ENCODE data around the gene ESR1.
"Not testable (repeated sequence)": the region's sequence is repeated elsewhere in the genome, so short reads cannot be mapped to it uniquely, and the experiment has no call there.

Gene ESR1

DNA sequence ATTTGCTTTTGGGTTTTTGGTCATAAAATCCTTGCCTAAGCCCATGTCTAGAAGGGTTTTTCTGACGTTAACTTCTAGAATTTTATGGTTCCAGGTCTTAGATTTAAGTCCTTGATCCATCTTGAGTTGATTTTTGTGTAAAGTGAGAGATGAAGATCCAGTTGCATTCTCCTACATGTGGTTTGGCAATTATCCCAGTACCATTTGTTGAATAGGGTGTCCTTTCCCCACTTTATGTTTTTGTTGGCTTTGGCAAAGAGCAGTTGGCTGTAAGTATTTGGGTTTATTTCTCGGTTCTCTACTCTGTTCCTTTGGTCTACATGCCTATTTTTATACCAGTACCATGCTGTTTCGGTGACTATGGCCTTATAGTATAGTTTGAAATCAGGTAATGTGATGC lies 86.9 kb downstream of the ESR1 start:
- DNase-seq (ENCODE audit: low read depth in 2 of 2) = not testable (repeated sequence)

DNA sequence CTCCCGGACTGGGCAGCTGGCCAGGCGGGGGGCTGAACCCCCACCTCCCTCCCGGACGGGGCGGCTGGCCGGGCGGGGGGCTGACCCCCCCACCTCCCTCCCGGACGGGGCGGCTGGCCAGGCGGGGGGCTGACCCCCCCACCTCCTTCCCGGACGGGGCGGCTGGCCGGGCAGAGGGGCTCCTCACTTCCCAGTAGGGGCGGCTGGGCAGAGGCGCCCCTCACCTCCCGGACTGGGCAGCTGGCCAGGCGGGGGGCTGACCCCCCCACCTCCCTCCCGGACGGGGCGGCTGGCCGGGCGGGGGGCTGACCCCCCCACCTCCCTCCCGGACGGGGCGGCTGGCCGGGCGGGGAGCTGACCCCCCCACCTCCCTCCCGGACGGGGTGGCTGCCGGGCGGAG lies 91.7 kb downstream of the ESR1 start:
- not testable (repeated sequence) for DNase-seq (ENCODE audit: low read depth in 2 of 2)

DNA sequence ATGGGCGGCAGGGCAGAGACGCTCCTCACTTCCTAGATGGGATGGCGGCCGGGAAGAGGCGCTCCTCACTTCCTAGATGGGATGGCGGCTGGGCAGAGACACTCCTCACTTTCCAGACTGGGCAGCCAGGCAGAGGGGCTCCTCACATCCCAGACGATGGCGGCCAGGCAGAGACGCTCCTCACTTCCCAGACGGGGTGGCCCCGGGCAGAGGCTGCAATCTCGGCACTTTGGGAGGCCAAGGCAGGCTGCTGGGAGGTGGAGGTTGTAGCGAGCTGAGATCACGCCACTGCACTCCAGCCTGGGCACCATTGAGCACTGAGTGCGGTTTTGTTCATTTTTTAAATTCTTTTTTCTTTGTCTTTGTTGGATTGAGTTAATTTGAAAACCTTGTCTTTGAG lies 92.3 kb downstream of the ESR1 start:
- not testable (repeated sequence) for DNase-seq (ENCODE audit: low read depth in 2 of 2)

DNA sequence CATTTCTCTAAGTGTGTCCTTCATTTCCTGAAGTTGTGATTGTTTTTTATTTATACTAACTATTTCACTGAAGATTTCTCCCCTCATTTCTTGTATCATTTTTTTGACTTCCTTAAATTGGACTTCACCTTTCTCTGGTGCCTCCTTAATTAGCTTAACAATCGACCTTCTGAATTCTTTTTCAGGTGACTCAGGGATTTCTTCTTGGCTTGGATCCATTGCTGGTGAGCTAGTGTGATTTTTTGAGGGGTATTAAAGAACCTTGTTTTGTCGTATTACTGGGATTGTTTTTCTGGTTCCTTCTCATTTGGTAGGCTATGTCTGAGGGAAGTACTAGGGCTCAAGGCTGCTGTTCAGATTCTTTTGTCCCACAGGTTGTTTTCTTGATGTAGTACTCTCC lies 92.8 kb downstream of the ESR1 start:
- no peak for DNase-seq (ENCODE audit: low read depth in 2 of 2)

DNA sequence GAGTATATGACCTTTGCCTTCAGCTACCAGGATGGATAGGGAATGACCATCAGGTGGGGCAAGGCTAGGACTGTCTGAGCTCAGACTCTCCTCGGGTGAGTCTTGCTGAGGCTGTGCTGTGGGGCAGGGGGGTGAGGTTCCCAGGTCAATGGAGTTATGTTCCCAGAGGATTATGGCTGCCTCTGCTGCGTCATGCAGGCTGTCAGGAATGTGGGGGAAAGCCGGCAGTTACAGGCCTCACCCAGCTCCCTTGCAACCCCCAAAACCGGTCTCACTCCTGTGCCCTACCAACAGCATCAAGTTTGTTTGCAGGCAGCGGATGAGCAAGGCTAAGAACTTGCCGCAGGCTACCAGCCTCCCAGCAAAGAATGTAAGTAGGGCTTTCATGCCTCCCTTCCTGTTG lies 93.5 kb downstream of the ESR1 start:
- DNase-seq (ENCODE audit: low read depth in 2 of 2) = no peak

DNA sequence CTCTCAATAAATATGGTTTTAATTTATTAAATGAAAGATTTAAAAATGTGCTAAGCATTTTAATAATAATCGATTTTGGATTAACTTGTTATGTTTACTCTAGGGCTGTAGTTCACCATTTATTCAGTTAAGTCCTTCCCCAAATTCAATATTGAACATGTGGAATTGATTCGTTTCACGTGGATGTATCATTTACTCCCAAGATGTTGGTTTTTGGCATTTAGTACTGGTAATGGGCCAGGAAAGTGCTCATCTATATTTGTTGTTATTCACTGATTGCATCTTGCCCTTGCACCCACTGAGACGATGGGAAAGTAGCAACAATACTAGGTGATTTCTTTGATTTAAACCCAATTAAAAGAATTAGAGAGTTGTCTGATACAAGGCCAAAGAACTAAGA lies 97.1 kb downstream of the ESR1 start:
- DNase-seq (ENCODE audit: low read depth in 2 of 2) = no peak

DNA sequence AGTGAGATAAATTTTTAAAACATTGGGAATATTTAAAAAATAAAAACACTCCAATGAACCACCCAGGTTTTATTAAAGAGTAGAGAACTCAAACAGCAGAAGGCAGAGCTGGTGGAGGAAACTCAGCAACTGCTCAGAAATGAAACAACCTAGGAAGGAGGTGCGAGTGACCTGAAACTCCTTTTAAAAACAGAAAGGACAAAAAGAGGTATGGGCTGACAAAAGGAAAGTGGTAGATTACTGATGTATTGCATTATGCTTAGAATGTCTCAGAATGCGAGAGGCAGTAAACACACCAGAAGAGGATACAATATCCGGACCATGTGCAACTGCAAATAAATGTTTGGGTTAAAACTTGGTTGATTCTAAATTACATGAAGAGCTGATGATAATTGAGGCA lies 97.6 kb downstream of the ESR1 start:
- DNase-seq (ENCODE audit: low read depth in 2 of 2) = no peak

DNA sequence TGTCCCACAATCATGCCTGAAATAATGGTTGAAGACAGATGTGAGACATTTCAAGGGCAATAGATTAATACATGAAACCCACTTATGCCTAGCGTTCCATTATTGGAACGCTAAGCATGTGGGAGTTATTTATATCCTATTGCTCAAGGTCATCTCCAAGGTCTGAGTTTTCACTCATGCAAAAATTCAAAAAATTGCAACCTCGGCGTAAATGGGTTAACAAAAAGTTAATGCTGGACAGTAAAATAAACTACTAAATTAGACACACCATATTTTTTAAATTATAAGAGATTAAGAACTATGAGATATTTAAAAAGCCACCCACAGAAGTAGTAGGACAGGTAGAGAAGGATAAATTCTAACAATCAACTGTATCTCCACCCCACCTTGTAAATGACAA lies 98.4 kb downstream of the ESR1 start:
- DNase-seq (ENCODE audit: low read depth in 2 of 2) = no peak

DNA sequence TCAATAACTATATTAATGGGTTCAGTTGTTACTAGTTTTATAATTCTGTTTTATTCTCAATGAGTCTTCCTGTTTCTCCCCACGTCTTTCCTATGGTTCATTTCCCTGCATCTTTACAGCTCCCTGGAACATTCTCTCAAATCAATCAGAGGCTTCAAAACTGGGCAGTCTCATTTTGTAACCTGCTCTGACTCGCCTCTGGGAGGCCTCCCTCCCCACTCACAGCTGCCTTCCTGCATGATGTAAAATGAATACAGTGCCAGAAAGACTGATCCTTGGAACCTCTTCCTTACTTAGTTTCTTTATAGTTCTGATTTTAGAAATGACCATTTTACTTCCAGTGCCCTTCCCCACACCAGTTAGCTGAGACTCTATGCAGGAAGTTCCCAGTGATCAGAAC lies 103.9 kb downstream of the ESR1 start:
- DNase-seq (ENCODE audit: low read depth in 2 of 2) = no peak

DNA sequence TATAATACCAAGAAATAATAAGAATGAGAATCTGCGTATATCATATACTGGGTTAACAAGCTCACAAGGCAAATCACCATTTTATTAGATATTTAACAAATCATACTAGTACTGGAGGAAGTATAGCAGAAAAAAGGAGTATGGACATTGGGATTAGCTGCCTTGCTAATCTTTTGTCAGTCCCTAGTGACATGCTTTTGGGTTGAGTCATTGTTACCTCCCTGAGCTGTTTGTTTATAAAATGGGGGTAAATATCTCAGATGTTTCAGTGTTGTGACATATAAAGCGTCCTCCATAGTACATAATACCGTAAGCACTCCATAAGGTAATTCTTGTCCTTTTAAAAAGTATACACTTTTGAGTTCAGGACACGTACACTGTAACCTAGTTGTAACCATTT lies 107.0 kb downstream of the ESR1 start:
- no peak for DNase-seq (ENCODE audit: low read depth in 2 of 2)

DNA sequence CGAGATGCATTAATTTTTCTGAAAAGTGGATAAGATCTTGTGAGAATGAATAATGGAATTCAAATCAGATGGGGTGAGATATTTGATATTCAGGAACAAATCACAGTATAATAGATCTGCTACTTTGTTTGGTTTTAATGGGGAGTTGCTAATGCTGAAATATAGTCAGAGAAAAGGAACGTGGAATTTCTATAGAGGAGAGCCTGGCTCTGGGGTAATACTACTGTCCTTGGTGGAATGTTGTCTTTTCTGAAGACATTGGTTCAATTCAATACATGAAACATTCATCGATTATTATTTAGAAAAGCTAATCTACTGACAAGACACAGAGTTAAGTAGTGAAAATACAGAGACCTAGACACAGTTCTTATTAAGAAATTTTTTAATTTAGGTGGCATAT lies 108.6 kb downstream of the ESR1 start:
- DNase-seq (ENCODE audit: low read depth in 2 of 2) = no peak

DNA sequence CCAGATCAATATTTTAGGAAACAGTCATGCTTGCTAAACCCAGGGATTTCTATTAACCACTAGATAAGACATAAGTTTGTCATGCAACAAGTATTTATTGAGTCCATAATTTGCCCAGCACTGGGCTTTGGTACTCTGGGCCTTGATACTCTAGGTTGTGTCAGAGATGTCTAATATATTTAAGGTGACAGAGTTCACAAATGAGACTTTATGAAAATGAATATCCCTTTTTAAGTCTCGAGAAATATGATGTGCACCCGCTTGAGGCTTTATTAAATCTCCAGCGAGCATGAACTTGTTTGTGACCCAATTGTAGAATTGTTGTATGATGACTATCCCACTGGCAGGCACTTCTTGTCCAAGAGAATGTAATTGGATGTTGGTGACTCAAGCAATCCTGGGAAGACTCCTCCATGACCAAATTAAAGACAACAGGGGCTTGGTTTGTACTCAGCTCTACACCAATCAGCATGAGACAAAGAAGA lies 109.2 kb downstream of the ESR1 start:
- DNase-seq (ENCODE audit: low read depth in 2 of 2) = no peak

DNA sequence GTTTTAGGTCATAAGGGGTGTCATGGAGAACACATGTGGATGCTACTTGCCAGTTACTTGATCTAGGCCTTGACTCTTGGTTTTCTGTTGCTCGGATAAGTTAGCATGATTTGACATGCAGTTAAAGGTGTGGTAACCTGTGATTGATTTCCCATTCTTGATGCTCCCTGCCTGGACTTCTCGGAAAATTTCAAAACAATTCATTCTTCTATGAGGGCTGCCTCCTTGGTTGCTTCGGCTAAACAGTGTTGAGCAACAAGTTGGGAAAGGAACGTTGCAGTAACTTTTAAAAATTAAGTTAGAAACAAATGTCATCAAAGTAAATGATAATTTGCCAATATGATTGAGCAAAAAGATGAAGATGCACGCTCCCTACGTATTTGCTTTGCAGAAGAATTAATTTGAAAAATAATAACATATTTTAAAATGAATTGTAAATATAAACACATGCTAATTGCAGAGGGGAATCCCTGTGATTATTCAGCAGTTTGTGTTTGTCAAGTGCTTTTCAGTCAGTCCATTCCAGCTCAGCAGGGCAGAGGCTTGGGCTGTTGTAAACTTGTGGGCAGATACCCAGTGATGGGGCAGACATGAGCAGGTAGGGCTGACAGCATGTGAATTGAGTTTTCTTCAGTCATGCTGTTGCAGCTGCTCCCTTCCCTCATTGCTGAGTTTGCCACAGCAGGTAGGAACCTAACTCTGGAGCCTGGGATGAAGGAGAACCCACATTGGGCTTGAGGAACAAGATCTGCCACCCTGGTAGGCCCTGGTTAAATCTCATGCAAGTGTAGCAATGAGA lies 110.2 kb downstream of the ESR1 start:
- no peak for DNase-seq (ENCODE audit: low read depth in 2 of 2)

DNA sequence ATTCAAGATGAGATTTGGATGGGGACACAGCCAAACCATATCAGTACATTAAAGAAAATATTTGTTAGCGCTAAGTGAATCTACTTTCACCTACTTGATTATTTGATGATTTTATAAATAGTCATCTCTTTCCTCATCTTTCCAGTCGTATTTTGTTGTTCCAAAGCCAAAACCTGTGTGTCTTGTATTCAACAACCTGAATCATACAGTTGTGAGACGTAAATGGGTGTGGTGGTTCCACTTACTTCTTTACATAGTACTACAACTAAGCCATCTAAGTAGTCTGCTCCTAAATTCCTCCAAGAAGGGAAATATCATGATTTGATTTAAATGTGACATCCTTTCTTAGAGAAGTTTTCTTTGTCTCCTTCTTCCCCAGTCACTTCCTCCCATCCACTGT lies 132.8 kb downstream of the ESR1 start:
- DNase-seq (ENCODE audit: low read depth in 2 of 2) = no peak

DNA sequence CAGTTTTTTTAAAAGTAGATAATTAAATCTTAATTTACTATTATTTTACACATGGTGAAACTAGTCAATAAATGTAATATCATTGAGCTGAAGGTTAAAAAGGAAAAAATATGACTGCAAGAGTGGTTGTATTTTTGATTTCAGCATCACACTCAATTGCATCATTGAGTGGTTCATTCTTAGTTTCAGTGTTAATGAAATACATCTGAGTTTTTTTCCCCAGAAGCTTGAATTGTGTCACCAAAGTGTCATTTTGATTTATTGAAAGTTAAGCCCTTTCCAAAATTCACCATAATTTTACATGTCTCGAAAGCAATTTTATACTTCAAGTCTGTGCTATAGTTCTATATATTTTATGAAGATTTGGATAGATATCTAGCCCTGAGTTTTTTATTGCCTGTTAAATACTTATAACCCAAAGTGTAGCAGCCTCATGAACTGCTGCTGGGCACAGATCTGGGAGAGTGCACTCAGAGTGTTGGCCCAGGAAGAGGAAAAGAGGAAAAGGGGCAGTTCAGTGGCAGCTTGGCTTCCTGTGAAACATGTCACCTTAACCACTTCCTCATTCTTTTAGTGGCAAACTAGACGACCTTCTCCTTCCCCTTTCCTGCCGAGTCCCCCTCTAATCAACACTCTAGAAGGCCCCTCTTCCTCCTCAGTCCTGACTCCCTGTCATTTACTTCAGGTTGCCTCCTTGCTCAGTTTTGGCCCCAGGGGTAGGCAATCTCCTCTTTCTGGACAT lies 140.7 kb downstream of the ESR1 start:
- DNase-seq (ENCODE audit: low read depth in 2 of 2) = no peak

DNA sequence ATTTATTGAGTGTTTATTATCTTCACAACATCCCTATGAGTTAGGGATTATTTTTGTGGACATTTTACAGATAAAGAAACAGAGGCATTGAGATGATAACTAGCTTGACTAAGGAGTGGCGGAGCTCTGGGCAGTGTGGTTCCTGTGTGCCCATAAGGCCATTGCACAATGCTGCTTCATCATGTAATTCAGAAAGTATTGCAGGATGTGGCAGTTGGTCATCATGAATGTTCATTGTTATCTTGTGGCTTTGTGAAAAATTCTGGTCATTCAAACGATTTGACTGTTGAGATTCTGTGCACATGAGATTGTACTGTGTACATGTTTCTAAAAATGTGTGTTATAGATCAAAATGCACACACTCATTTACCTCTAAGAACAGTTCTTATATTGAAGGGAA lies 150.8 kb downstream of the ESR1 start:
- no peak for DNase-seq (ENCODE audit: low read depth in 2 of 2)

DNA sequence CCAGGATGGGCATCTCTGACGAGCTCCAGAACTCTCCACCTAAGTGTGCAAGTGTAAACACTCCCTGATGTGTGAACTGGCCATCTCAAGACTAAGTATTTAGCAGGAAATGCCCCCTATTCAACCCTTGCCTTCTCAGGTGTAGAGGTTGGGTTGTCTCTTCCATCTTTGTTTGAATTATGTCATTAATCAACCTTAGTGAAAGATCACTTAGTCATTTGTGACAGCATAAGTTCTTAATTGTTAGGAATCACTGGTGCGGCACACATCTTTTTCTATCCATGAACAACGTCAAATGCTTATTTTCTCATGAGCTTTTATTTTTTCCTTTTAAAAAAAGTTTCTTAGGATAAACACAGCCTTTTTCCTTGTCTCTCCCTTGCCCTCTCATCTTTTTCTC lies 151.6 kb downstream of the ESR1 start:
- DNase-seq (ENCODE audit: low read depth in 2 of 2) = no peak

DNA sequence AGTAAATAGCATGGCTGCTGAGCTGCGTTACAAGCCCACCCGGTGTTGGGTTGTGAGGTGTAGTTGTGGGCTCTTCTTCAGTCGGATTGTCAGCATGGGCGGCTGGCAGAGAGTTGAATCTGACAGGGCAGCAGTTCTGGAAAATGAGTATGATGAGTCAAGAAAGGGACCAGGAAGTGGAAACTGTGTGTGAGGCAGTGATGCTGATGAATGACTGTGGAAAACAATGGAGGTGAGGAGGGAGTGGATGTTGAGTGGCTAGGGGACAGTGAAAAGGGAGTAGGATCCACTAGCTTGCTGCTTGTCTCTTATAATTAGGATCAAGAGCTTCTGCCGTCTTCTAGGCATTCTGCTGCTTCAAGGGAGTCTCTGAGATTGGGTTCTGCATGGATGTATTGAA lies 154.3 kb downstream of the ESR1 start:
- no peak for DNase-seq (ENCODE audit: low read depth in 2 of 2)

DNA sequence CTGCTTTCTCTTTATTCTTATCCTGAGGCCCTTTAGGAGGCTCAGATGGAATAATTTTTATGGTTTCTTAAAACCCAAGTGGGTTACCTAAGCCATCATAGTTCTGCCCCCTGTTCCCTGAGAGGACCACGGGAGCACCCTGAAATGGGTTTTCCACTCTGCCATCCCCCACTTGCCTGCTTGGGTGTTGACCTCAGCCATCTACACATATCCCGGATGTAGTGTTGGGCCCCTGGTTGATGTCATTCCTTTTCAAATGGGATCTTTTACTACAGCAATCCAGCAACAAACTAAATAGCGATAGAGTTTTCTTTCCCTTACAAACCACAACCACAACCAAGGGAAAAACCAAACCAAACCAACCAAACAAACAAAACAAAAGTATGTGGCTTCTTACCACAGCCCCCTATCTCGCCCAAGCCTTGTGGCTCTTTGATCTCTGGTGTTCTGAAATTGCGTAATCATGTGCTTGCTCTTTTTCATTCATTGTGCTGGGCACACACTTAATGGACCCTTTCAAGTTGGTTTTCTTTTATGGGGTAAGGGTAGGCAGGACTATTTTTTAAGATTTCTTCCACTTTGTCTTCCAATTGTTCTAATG lies 154.9 kb downstream of the ESR1 start:
- no peak for DNase-seq (ENCODE audit: low read depth in 2 of 2)

DNA sequence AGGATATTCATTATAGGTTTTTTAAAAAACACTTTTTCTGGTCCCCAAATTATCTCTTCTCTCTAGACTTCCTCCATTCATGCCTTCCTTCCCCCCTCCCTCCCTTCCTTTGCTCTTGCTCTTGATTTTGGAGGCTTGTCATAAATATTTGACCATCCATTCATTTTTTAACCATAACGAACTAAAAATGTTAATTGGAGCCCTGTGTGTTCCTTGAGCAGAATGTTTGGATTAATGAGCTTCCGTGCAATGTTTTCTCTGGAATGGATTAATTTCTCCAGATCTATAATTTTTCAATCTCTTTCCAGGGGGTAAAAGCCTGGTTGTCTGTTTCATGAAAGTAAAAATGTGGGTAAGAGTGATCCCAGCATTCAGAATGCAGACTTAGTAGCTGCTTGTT lies 155.5 kb downstream of the ESR1 start:
- no peak for DNase-seq (ENCODE audit: low read depth in 2 of 2)

DNA sequence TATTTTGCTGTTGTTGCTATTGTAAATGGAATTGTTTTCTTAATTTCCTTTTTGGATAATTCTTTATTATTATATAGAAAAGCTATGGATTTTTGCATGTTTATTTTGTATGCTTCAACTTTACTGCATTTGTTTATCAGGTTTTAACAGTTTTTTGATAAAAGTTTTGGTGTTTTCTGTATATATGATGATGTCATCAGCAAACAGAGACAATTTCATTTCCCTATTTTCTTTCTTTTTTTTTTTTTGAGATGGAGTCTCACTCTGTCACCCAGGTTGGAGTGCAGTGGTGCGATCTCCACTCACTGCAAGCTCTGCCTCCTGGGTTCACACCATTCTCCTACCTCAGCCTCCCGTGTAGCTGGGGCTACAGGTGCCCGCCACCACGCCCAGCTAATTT lies 156.9 kb downstream of the ESR1 start:
- not testable (repeated sequence) for DNase-seq (ENCODE audit: low read depth in 2 of 2)

DNA sequence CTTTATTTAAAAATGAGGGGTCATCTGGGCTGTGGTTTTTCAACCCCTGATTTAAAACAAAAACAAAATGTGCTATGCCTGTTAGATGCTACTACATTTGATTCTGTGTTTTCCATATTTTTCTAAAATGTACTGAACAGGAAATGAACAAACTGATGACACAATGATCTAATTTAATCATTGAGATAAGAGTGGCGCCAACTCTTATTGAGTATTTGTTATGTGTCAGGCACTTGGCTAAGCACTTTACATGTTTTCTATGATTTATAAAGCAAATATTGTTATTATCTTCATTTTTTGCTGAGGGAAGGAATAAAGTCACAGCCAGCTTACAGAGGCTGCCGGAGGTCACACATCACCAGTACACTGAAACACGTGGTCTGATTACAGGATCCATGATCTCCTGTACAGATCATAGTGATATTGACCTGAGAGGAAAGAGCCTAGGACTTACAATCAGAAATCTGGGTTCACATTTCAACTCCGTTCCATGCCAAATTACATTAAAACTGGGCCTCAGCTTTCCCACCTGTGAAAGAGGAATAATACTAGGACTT lies 166.7 kb downstream of the ESR1 start:
- no peak for DNase-seq (ENCODE audit: low read depth in 2 of 2)

DNA sequence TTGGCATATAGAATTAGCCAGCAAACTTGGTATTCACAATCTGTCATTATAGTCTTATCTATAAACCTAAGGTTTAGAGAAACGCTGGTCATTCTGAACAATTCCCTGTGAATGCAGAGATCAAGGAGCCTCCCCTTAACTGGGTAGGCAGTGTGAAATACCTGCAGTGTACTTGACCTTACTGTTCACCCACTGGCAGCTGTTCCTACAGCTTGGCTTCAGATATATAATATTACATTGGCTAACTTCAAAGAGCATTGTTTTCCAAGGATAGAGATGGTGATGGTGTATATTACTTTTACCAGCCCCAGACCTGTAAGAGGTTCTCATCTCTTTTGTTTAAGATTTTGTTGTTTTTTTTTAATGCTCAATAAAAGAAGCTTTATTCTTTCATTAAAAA lies 168.3 kb downstream of the ESR1 start:
- no peak for DNase-seq (ENCODE audit: low read depth in 2 of 2)
